Measurements from ENCODE around the gene DPYSL3.

- TF ChIP-seq, protein P1, sequence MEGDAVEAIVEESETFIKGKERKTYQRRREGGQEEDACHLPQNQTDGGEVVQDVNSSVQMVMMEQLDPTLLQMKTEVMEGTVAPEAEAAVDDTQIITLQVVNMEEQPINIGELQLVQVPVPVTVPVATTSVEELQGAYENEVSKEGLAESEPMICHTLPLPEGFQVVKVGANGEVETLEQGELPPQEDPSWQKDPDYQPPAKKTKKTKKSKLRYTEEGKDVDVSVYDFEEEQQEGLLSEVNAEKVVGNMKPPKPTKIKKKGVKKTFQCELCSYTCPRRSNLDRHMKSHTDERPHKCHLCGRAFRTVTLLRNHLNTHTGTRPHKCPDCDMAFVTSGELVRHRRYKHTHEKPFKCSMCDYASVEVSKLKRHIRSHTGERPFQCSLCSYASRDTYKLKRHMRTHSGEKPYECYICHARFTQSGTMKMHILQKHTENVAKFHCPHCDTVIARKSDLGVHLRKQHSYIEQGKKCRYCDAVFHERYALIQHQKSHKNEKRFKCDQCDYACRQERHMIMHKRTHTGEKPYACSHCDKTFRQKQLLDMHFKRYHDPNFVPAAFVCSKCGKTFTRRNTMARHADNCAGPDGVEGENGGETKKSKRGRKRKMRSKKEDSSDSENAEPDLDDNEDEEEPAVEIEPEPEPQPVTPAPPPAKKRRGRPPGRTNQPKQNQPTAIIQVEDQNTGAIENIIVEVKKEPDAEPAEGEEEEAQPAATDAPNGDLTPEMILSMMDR (IDR thresholded peaks at IDR 0.05), result no peak
- TF ChIP-seq POLR2A (IDR thresholded peaks at IDR 0.05), result no peak
Observed at GRCh38 chr5:147483961-147484707, 25.7 kb downstream of the DPYSL3 start.
